Stimulated activated CD4-positive, alpha-beta T cell treated with anti-CD3 and anti-CD28 coated beads, TNF-alpha, amount 100 ng/mL, for 24 hours (primary cell): ENCODE measurements around the gene CLCNKB.

Source experiments
- DNase-seq, 3 experiments: peaks; one replicate each; pipeline ENCODE4 v3.0.0-alpha.2; 2020; ENCODE audit warnings: low read depth in 3 of 3

CLCNKB gene

DNA sequence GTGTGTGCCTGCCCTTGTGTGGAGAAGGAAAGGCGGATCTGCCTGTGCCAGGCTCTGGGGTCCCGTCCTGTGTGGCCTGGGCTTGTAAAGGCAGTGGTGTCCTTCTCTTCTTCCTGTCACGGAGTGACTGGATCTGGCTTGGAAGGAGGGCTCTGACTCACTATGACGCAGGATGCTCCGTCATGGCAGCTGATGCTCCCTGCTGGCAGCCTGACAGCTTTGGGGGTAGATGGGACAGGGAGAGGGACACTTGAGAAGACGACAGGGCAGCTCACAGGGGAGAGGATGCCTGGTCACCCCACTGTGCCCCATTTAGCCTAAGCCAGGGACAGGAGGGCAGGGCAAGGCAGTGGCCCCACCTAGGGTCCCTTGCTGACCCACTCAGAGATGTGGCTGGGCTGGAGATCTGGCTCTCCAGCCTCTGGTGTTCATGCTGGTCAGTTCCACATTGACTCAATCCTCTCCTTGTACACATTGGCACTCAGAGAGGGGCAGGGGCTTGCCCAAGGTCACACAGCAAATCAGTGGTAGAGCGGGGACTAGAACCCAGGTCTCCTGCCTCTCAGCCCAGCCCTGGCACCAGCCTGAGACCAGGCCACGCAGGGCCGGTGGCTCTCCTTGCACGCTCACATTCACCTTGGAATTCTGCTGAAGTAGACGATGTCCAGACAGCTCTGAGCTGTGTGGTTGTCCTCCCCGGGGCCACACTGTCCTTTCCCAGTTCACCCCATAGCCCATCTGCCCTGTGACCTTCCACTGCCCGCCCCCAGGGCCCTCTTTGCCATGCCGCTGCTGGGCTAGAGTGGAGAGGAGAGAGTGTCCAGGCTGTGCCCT lies 32.7 kb downstream of the CLCNKB start:
- DNase-seq, result no peak

DNA sequence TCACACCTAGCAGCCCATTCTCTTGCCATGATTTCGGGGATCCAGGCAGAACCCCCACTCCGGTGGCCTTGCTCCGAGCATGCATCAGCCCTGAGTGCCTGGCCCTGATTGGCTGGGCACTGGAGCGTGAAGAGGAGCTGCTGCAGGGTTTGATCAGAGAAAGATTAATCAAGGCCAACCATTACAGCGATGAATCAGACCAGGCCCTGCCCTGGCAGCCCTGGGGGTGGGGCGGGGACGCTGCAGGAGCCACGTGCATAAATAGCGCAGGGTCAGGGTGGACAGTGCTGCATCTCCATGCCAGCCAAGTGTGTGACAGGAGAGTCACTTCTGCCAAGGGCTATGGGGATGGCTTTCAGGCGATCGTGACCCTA lies 33.3 kb downstream of the CLCNKB start:
- no peak for DNase-seq

DNA sequence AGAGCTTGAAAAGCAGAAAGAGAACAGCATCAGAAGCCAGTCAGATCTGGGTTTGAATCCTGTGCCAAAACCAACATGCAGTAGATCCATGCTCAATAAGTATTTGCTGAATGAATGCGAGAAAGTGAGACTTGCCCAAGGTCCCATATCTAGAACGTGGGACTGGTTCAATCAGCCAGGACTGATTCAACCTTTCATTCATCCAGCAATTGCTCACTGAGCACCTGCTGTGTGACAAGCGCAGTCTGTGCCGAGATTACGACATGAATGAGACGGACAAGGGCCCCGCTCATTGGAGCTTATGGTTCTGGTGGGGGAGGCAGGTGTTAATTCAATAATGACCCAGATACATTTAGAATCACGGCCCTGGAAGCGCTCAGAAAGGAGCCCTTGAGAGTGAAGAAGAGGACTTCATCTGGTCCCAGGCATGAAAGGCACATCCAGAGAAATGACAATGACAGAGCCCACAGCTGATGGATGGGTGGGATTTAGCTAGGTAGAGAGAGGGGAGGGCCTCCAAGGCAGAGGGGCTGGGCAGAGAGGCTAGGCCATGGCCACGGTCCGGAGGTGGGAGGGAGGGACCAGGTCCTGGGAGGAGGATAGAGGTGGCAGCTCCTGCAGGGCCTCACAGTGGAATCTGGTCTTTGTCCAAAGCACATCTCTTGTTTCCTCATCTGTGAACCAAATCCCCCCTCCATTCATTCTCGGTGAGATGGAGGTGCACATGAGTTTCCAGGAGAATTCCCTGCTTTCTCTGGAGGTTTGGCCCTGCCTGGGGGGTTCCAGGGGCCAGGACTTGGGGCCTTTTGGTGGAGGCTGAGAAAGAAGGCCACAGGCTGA lies 34.0 kb downstream of the CLCNKB start:
- DNase-seq, result no peak

- peak; percentile 51 to 71 (median 62) for DNase-seq
These were observed 35.5 kb downstream of the CLCNKB start for GRCh38 chr1:16078925-16079656.

- no peak for DNase-seq
These were observed 37.0 kb downstream of the CLCNKB start for GRCh38 chr1:16080422-16081150.

DNA sequence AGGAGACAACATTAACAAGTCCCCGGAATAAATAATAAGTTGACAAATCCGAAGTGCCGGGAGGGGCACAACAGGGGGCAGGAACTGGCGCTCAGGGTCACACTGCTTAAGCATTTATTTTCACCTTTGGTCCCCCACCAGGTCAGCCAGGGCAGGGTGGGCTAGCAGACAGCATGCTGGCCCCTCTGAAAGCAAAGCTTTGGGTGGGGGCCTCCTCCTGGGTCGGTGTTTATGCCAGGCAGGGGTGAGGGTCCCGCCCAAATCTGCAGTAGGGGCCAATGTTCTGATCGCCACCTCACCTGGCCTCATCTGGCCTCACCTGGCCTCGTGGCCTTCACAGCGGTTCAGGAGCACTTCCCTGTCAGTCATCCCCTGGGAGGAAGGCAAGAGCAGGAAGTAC lies 38.1 kb downstream of the CLCNKB start:
- DNase-seq, result no peak

DNA sequence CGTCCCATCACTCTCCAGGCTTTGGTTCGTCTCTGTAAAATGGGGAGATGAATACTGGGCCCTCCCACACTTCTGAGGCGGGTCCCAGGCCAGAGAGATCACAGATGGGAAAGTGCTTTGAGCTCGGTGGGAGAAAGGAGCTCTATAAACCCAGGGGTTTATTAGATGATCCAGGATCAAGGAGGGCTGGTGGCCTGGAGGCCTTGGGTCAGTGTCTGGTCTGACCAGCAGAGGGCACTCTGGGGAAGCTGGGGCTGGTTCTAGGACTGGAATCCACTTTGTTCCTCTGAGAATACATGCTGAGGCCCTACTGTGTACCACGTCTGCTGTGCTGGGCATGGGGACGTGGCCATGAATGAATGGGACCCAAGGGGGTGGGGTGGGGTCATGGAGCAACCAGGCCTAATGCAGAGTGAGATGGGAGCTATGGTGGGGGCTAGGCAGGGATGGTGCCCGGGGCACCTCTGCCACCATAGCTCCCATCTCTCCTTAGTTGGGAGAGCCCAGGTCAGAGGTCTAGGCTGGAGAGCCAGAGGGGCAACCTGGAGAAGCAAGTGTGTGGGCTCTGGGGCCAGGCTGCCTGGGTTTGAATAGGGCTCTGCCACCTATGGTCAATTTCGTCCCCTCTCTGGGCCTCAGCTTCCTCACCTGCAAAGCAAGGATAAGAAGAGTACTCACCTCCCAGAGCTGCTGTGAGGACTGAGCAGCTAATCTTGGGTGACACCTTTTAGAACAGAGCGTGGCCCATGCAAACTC lies 38.9 kb downstream of the CLCNKB start:
- peak; percentile 35 to 69 (median 46) for DNase-seq

DNA sequence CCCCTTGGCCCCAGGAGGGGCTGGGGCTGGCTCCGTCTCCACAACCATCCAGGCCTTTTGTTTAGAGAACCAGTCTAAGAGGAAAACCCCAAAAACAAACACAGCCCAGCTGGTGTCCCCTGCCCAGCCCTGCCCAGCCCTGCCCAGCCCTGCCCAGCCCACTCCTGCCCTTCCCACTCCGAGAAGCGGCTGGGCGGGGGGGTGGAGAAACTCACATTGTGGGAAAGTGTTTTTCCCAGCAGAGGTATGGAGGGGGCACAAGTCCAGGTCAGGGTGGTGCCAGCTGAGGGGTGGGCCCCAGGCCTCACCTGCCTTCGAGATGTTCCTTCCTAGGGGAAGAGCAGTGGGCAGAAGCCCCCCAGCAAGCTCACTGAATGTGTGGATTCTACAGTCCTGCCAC lies 39.9 kb downstream of the CLCNKB start:
- DNase-seq, result no peak

GRCh38 chr1:16085522-16085921 lies 41.9 kb downstream of the CLCNKB start:
- no peak for DNase-seq

GRCh38 chr1:16087733-16088132 lies 44.2 kb downstream of the CLCNKB start:
- no peak for DNase-seq

GRCh38 chr1:16088351-16088911 lies 44.8 kb downstream of the CLCNKB start:
- DNase-seq, result no peak

GRCh38 chr1:16088996-16089395 lies 45.4 kb downstream of the CLCNKB start:
- no peak for DNase-seq

GRCh38 chr1:16090076-16090826 lies 46.7 kb downstream of the CLCNKB start:
- DNase-seq, result no peak

DNA sequence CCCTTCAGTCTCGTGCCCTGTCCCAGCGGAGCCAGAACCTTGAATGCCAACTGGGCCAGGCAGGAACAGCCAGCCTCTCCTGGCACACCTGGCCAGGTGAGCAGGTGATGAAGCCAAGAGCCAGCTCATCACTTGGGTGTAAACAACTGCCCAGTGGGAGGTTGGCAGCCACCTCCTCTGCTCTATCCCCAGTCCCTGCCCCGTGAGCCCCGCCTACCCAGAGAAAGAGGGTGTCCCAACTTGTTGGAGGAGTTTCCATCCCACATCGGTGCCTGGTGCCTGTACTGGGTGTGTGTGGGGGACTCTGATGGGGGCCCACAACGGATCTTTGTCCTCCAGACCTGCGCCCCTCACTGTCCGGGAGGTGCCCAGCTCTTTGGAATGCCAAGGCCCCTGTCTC lies 47.7 kb downstream of the CLCNKB start:
- DNase-seq, result no peak

DNA sequence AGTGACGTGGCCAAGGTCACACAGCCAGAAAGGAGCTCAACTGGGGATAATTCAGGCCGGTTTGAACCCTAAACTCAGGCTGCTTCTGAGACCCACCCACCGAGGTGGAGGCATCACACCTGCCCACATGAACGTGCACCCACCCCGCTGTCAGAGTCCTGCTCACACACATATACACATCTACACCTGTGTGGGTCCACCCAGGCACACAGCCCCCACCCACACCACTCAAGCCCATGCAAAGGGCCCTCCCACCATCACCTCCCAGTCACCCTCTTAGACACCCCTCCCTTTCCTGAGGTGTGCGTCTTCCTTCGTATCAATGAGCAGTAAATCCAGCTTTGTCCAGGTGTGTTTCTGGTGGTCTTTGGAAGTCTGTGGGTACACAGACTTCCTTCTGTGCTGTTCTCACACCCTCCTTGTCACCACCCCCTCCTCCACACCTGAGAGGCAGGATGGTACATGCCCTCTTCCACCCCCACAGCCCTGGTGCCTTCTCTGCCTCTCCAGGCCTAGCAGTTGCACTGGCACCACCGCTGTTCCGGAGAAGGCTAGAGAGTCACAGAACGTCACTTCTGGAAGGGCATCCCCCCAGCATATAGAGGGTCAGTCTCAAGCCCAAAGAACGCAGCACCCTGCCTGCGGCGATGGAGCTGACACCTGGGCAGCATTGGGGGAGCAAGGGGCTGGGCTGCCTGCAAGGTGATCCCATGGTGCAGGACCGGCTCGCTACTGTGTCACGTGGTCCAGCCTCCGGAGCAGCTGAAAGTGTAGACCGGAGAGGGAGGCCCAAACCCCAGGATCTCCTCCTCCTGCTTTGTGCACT lies 48.7 kb downstream of the CLCNKB start:
- DNase-seq, result no peak

- no peak for DNase-seq
These were observed 49.4 kb downstream of the CLCNKB start for GRCh38 chr1:16092923-16093511.

DNA sequence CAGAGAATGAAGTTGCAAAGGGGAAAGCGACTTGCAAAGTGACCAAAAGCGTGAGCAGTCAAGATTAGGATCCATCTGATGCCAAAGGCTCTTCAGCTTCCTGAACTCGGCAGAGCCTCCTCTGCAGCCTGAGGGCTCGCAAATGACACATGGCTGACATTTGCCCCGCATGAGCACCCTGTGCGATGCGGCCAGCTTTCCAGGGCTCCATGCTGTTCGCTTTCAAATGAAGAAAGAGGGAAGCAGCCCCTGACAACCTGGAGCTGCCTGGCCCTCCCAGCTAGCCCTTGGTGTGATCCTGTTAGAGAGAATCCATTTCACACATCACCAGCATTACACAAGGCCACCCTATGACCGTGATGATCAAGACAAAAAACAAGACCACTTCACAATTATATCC lies 50.0 kb downstream of the CLCNKB start:
- no peak for DNase-seq

DNA sequence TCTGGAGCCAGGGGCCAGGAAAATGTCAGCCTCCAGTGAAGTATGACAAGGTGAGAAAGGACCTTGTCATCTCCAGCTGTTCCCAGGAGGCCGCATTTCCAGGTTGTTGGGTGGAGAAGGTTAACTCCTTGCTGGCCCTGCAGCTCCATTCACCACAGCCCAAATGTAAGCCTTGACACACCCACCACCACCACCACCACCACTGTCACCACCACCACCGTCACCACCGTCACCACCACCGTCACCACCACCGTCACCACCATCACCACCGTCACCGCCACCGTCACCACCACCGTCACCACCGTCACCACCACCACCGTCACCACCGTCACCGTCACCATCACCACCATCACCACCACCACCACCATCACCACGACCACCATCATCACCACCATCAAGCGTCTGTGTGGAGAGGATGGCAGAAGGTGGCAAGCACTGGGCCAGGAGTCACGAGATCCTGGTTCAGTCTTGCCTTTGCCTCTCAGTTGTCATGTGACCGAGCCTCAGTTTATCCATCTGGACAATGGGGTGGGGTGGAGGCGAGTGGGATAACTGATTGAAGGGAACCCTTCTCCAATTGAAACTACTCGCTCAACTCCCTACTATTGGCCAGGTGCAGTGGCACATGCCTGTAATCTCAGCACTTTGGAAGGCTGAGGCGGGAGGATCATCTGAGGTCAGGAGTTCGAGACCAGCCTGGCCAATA lies 51.0 kb downstream of the CLCNKB start:
- no peak for DNase-seq
